ENCODE results near the gene PEAK1.
A peak's percentile ranks its signal among the peaks of the same experiment; 100 is the strongest.

The PEAK1 gene

GRCh38 chr15:77098572-77098971 is 321.3 kb downstream of the PEAK1 start:
- no peak for DNase-seq

GRCh38 chr15:77097921-77098320 is 322.0 kb downstream of the PEAK1 start:
- DNase-seq = no peak

- DNase-seq = no peak
Measured at GRCh38 chr15:77097248-77097721, 322.6 kb downstream of the PEAK1 start.

- DNase-seq = no peak
Measured at GRCh38 chr15:77096541-77096940, 323.4 kb downstream of the PEAK1 start.

GRCh38 chr15:77096138-77096537 is 323.8 kb downstream of the PEAK1 start:
- no peak for DNase-seq

- DNase-seq = no peak
Measured at GRCh38 chr15:77094397-77095030, 325.4 kb downstream of the PEAK1 start.

GRCh38 chr15:77093436-77093835 is 326.5 kb downstream of the PEAK1 start:
- no peak for DNase-seq

- no peak for DNase-seq
Measured at GRCh38 chr15:77091097-77091496, 328.8 kb downstream of the PEAK1 start.

- DNase-seq = no peak
Measured at GRCh38 chr15:77087213-77087612, 332.7 kb downstream of the PEAK1 start.

- no peak for DNase-seq
Measured at GRCh38 chr15:77085297-77085696, 334.6 kb downstream of the PEAK1 start.

GRCh38 chr15:77084436-77084835 is 335.5 kb downstream of the PEAK1 start:
- DNase-seq = no peak

- peak in 53 of 56 donors; percentile 10 to 89 (median 64) for DNase-seq
Measured at GRCh38 chr15:77083381-77084160, 336.3 kb downstream of the PEAK1 start.

- no peak for DNase-seq
Measured at GRCh38 chr15:77081971-77082370, 337.9 kb downstream of the PEAK1 start.

GRCh38 chr15:77076323-77076915 is 343.5 kb downstream of the PEAK1 start:
- DNase-seq = peak in 4 of 56 donors; percentile 4 to 69 (median 22)

GRCh38 chr15:77075528-77075927 is 344.4 kb downstream of the PEAK1 start:
- DNase-seq = peak in 23 of 56 donors; percentile 11 to 62 (median 30)

- DNase-seq = no peak
Measured at GRCh38 chr15:77074350-77074749, 345.6 kb downstream of the PEAK1 start.

GRCh38 chr15:77071305-77072223 is 348.3 kb downstream of the PEAK1 start:
- DNase-seq = no peak

GRCh38 chr15:77070495-77071304 is 349.2 kb downstream of the PEAK1 start, which contains the start of gene TSPAN3:
TSPAN3 (minus strand) TSS chr15:77071109; CDS start chr15:77070954, 155 bp downstream.
- DNase-seq = peak; percentile 59 to 96 (median 87)

GRCh38 chr15:77070180-77070494 is 349.8 kb downstream of the PEAK1 start:
- DNase-seq = no peak

- peak in 3 of 56 donors; percentile 13 to 24 (median 23) for DNase-seq
Measured at GRCh38 chr15:77069521-77070121, 350.3 kb downstream of the PEAK1 start.
